ENCODE data around the gene CYP2D6.

Gene CYP2D6

GRCh38 chr22:42164901-42165300 lies 34.3 kb upstream of the CYP2D6 start:
- H3K4me3 ChIP-seq, result no peak overlapping the region
- TF ChIP-seq CTCF (IDR thresholded peaks at IDR 0.05), result no peak
- H3K27ac ChIP-seq, result no peak overlapping the region
- DNase-seq (ENCODE audit: low spot score), result no peak

- no peak overlapping the region for H3K4me3 ChIP-seq
- no peak for TF ChIP-seq CTCF (IDR thresholded peaks at IDR 0.05)
- no peak overlapping the region for H3K27ac ChIP-seq
- no peak for DNase-seq (ENCODE audit: low spot score)
Measured at GRCh38 chr22:42163515-42163914, 32.9 kb upstream of the CYP2D6 start.

- H3K4me3 ChIP-seq, result no peak overlapping the region
- no peak overlapping the region for H3K27ac ChIP-seq
- no peak for DNase-seq (ENCODE audit: low spot score)
- TF ChIP-seq CTCF (IDR thresholded peaks at IDR 0.05), result no peak
Measured at GRCh38 chr22:42162728-42163489, 32.3 kb upstream of the CYP2D6 start.

GRCh38 chr22:42160830-42161696 lies 30.5 kb upstream of the CYP2D6 start:
- DNase-seq (ENCODE audit: low spot score), result no peak
- no peak for TF ChIP-seq CTCF (IDR thresholded peaks at IDR 0.05)
- Histone ChIP-seq H3K4me3 (no peak overlapping the region), H3K27ac (no peak overlapping the region)

- Histone ChIP-seq H3K27ac (no peak overlapping the region), H3K4me3 (no peak overlapping the region)
- TF ChIP-seq CTCF (IDR thresholded peaks at IDR 0.05), result no peak
- DNase-seq (ENCODE audit: low spot score), result no peak
Measured at GRCh38 chr22:42160251-42160650, 29.6 kb upstream of the CYP2D6 start.

GRCh38 chr22:42158456-42159132 lies 28.0 kb upstream of the CYP2D6 start:
- no peak for TF ChIP-seq CTCF (IDR thresholded peaks at IDR 0.05)
- DNase-seq (ENCODE audit: low spot score), result no peak
- Histone ChIP-seq H3K27ac (no peak overlapping the region), H3K4me3 (no peak overlapping the region)
